Keratinocyte (primary cell): Measurements from ENCODE around the gene RAB1B. TPM values are rescaled to one million over a fixed set of nuclear protein-coding genes. Genes with fewer than 3 reads are reported as not detected.

Source experiments
- DNase-seq: peaks from one replicate; pipeline ENCODE4 v3.0.0-alpha.2; 2011; ENCODE audit warnings: low read depth, missing footprints, low spot score
- FAIRE-seq: peaks from 2 replicates; lab custom pipeline; 2011; peaks lifted over from hg19 to GRCh38; lab: Jason Lieb, UNC
- H2AFZ ChIP-seq: 2 replicates; pipeline ENCODE4 v1.6.0; 2012; ENCODE audit warnings: low read length, control low read depth, inconsistent platforms; ENCODE audit not compliant: control insufficient read depth
- H3K27ac ChIP-seq: 2 replicates; pipeline ENCODE4 v1.5.1; 2011; ENCODE audit warnings: low read length; ENCODE audit not compliant: control insufficient read depth, insufficient read depth
- H3K27me3 ChIP-seq: 3 replicates; pipeline ENCODE4 v1.6.0; 2011; ENCODE audit warnings: low read length; ENCODE audit not compliant: control insufficient read depth, insufficient read depth; ENCODE audit errors: extremely low read depth
- H3K36me3 ChIP-seq, 2 experiments: 2 replicates in 1 of 2; 3 replicates in 1 of 2; pipeline ENCODE4 v1.5.1; 2011; ENCODE audit warnings: low read length in 2 of 2, mild to moderate bottlenecking in 1 of 2; ENCODE audit not compliant: control insufficient read depth in 2 of 2, insufficient read depth in 2 of 2; ENCODE audit errors: extremely low read depth in 1 of 2
- H3K4me1 ChIP-seq: 3 replicates; pipeline ENCODE4 v1.5.1; 2011; ENCODE audit warnings: low read length; ENCODE audit not compliant: control insufficient read depth, insufficient read depth; ENCODE audit errors: extremely low read depth
- H3K4me2 ChIP-seq: 3 replicates; pipeline ENCODE4 v1.6.0; 2011; ENCODE audit warnings: low read depth, low read length; ENCODE audit not compliant: control insufficient read depth, insufficient read depth; ENCODE audit errors: extremely low read depth
- H3K4me3 ChIP-seq, 3 experiments: fragments of 200-600 bp in 1 of 3; sonication (generic) in 1 of 3; 2 replicates in 2 of 3; 3 replicates in 1 of 3; pipeline ENCODE4 v1.5.1; 2011 to 2016; ENCODE audit warnings: low read length in 3 of 3, mild to moderate bottlenecking in 3 of 3, control low read depth in 2 of 3, inconsistent platforms in 1 of 3, low read depth in 1 of 3, mixed read lengths in 1 of 3, mixed run types in 1 of 3, moderate library complexity in 1 of 3; ENCODE audit not compliant: control insufficient read depth in 2 of 3, insufficient read depth in 2 of 3; ENCODE audit errors: extremely low read depth in 1 of 3
- H3K79me2 ChIP-seq: 2 replicates; pipeline ENCODE4 v1.6.0; 2012; ENCODE audit warnings: low read length; ENCODE audit not compliant: control insufficient read depth, insufficient read depth
- H3K9ac ChIP-seq: 3 replicates; pipeline ENCODE4 v1.6.0; 2011; ENCODE audit warnings: low read length; ENCODE audit not compliant: control insufficient read depth, insufficient read depth; ENCODE audit errors: extremely low read depth
- H3K9me1 ChIP-seq: 3 replicates; pipeline ENCODE4 v1.6.0; 2011; ENCODE audit warnings: low read length; ENCODE audit not compliant: control insufficient read depth, insufficient read depth; ENCODE audit errors: extremely low read depth
- H3K9me3 ChIP-seq: 2 replicates; pipeline ENCODE4 v1.5.1; 2012; ENCODE audit warnings: low read depth, low read length; ENCODE audit not compliant: control insufficient read depth
- H4K20me1 ChIP-seq: 3 replicates; pipeline ENCODE4 v1.6.0; 2011; ENCODE audit warnings: low read length; ENCODE audit not compliant: control insufficient read depth, insufficient read depth; ENCODE audit errors: extremely low read depth
- EZH2 ChIP-seq: IDR thresholded peaks from one replicate; pipeline ENCODE4 v1.6.1; 2012; ENCODE audit warnings: inconsistent platforms, mild to moderate bottlenecking, low read length, moderate library complexity
- dilution Hi-C: fragments of 300-500 bp; cut with MboI; formaldehyde crosslinking; loops from one replicate; pipeline ENCODE4 v1.7.0; 2020; ENCODE audit warnings: low sequenced_read_pairs; ENCODE audit not compliant: extremely low pct_ligation_motif_present
- polyA plus RNA-seq, 5 experiments: library from polyadenylated mRNA; depleted of rRNA in 3 of 5; stranded (reverse) in 3 of 5; stranded (forward) in 1 of 5; unstranded in 1 of 5; fragments of >200 nt; gene quantifications; 1 replicate in 1 of 5; 2 replicates in 3 of 5; 3 replicates in 1 of 5; pipeline versions ENCODE4 v1.2.1 to v1.2.3, GENCODE V29; 2011 to 2012; ENCODE audit warnings: missing spikeins in 2 of 5, low read depth in 1 of 5, low replicate concordance in 1 of 5
- TF ChIP-seq, protein P1 (sequence below), 3 experiments: IDR thresholded peaks in 1 of 3; conservative IDR thresholded peaks in 1 of 3; optimal IDR thresholded peaks in 1 of 3; 2 replicates in 2 of 3; 3 replicates in 1 of 3; pipeline versions ENCODE3 to v1.5.1; 2011; ENCODE audit warnings: low read length in 3 of 3, mild to moderate bottlenecking in 3 of 3, moderate library complexity in 2 of 3, control low read depth in 1 of 3, inconsistent platforms in 1 of 3; ENCODE audit not compliant: insufficient read depth in 2 of 3; ENCODE audit errors: extremely low read depth in 1 of 3

Gene RAB1B
- polyA plus RNA-seq, 1 donor (not counting 4 experiments of a cell fraction or from before 2014, with no cell fraction given), result 133 TPM

DNA sequence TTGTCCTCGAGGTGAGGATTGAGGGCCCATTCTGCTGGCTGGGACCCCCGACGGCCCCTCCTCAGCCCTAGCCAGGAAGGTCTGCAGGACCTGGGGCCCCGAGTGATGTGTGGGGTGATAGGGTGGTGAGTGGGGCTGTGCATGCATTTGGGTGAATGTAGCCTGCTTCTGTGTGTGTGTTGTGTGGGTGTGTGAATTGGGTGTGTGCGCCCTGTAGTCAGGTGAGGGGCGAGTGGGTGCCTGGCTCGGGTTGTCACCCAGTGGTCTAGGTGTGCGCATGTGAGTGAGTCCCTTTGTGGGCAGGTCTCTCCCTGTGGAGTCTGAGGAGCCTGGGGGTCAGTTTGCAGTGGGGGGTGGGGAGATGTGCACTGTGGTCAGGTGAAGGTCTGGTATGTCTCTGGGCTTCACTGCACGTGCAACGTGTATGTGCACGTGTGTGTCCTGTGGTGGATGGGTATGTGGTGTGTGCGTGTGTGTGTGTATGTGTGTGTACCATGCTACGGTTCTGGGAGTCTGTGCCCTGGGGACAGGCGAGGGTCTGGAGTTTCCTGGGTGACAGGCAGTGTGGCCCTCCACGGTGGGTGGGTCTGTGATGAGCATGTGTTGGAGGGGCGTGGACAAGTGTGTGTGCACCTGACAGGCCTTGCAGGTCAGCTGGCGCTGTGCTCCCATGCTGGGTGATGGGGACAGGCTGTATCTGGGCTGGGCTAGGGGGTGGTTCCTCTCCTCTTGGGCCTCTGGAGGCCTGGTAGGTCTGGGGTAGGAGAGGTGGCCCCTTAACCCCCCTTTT is 24.3 kb downstream of the RAB1B start:
- Histone ChIP-seq H4K20me1 (no peaks in the 10 kb centered on the region), H3K36me3 (peaks cover under 1 to 1% of the 10 kb centered on the region in 2 experiments), H3K4me2 (no peak overlapping the region), H3K4me1 (peaks cover 13% of the 10 kb centered on the region), H3K27ac (no peak overlapping the region), H3K9me1 (no peaks in the 10 kb centered on the region), H3K27me3 (peaks cover 29% of the 10 kb centered on the region), H3K9ac (no peak overlapping the region), H3K4me3 (no peak overlapping the region), H3K79me2 (peaks cover 10% of the 10 kb centered on the region), H3K9me3 (no peaks in the 10 kb centered on the region), H2AFZ (no peak overlapping the region)
- DNase-seq (no peak), FAIRE-seq (no peak)
- dilution Hi-C loops, result no loop called here
- TF ChIP-seq, protein P1, sequence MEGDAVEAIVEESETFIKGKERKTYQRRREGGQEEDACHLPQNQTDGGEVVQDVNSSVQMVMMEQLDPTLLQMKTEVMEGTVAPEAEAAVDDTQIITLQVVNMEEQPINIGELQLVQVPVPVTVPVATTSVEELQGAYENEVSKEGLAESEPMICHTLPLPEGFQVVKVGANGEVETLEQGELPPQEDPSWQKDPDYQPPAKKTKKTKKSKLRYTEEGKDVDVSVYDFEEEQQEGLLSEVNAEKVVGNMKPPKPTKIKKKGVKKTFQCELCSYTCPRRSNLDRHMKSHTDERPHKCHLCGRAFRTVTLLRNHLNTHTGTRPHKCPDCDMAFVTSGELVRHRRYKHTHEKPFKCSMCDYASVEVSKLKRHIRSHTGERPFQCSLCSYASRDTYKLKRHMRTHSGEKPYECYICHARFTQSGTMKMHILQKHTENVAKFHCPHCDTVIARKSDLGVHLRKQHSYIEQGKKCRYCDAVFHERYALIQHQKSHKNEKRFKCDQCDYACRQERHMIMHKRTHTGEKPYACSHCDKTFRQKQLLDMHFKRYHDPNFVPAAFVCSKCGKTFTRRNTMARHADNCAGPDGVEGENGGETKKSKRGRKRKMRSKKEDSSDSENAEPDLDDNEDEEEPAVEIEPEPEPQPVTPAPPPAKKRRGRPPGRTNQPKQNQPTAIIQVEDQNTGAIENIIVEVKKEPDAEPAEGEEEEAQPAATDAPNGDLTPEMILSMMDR (optimal IDR thresholded peaks at IDR 0.05 in 1 of 3, IDR thresholded peaks at IDR 0.05 in 1 of 3, conservative IDR thresholded peaks at IDR 0.05 in 1 of 3; ENCODE audit: extremely low read depth in 1 of 3, insufficient read depth in 2 of 3, low read length in 3 of 3), result no peak
- peak; percentile 5 for TF ChIP-seq EZH2

DNA sequence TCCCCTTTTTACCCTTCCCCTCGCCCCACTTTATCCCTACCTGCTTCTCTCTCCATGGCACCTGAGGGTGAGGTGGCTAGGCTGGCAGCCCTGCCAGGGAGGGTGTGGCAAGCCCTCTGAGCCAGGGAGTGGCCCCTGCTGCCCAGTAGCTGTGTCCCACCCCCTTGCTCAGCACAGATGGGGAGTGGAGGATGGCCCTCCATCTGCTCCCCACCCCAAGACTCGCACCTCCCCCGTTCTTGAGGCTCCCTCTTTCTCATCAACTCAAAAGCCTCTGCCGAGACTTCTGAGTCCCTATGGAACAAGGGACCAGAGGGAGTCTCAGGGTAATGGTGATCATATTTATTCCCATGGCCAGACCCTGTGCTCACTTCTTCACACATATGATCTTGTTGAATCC is 24.9 kb downstream of the RAB1B start:
- Histone ChIP-seq H3K79me2 (peaks cover 4% of the 10 kb centered on the region), H3K4me2 (no peak overlapping the region), H4K20me1 (no peaks in the 10 kb centered on the region), H3K4me3 (no peak overlapping the region), H3K36me3 (no peaks in the 10 kb centered on the region), H3K9me3 (no peaks in the 10 kb centered on the region), H3K4me1 (peaks cover 7% of the 10 kb centered on the region), H2AFZ (no peak overlapping the region), H3K9me1 (no peaks in the 10 kb centered on the region), H3K27ac (no peak overlapping the region), H3K27me3 (peaks cover 29% of the 10 kb centered on the region), H3K9ac (no peak overlapping the region)
- no peak for DNase-seq
- TF ChIP-seq, protein P1 (optimal IDR thresholded peaks at IDR 0.05 in 1 of 3, IDR thresholded peaks at IDR 0.05 in 1 of 3, conservative IDR thresholded peaks at IDR 0.05 in 1 of 3; ENCODE audit: extremely low read depth in 1 of 3, insufficient read depth in 2 of 3, low read length in 3 of 3), result no peak
- TF ChIP-seq EZH2, result no peak
- FAIRE-seq, result no peak
- dilution Hi-C loops, result no loop called here
